ENCODE results near the gene MDC1.

DNA sequence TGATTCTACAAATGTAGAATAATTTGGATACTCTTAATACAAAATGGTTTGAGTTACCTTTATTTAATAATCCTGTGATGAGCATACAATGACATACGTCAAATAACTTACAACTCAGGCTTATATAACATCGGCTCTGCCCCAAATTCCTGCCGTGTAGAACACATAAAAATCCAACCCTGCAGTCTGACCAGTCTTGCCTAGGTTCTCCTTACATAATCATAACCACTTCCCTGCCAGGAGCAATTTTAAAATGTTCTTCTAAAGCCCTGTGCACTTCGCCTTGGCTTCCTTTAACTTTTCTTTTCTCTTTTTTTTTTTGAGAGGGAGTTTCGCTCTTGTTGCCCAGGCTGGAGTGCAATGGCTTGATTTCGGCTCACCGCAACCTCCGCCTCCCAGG is 43.5 kb upstream of the MDC1 start:
- TF ChIP-seq, protein P1, sequence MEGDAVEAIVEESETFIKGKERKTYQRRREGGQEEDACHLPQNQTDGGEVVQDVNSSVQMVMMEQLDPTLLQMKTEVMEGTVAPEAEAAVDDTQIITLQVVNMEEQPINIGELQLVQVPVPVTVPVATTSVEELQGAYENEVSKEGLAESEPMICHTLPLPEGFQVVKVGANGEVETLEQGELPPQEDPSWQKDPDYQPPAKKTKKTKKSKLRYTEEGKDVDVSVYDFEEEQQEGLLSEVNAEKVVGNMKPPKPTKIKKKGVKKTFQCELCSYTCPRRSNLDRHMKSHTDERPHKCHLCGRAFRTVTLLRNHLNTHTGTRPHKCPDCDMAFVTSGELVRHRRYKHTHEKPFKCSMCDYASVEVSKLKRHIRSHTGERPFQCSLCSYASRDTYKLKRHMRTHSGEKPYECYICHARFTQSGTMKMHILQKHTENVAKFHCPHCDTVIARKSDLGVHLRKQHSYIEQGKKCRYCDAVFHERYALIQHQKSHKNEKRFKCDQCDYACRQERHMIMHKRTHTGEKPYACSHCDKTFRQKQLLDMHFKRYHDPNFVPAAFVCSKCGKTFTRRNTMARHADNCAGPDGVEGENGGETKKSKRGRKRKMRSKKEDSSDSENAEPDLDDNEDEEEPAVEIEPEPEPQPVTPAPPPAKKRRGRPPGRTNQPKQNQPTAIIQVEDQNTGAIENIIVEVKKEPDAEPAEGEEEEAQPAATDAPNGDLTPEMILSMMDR (IDR thresholded peaks at IDR 0.05): no peak
- no peak for TF ChIP-seq POLR2A (IDR thresholded peaks at IDR 0.05)

Data from tibial nerve (tissue), 3 donors.